Measurements from ENCODE around the gene TNFRSF8. TPM values are rescaled to one million over a fixed set of nuclear protein-coding genes. Genes with fewer than 3 reads are reported as not detected.

The TNFRSF8 gene
- total RNA-seq, 1 experiment from 2014 or later = 2.9 TPM

DNA sequence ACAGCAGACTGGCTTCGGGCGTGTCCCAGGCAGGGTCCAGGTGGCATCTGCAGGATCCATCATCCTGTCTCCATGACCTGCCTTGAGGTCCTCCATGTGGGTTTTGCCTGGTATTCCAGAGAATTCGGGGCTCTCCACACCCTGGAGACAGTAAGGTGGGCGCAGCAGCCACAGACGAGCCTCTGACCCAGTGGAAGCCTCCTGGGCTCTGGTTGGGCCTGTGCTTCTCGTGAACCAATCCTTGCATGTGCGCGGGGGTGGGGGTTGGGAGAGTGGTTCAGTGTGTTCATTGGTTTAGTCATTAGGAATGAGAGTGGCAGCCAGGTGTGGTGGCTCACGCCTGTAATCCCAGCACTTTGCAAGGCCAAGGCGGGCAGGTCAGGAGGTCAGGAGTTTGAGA lies 71.6 kb downstream of the TNFRSF8 start:
- no peak overlapping the region for H4K5ac ChIP-seq (ENCODE audit: insufficient read length, low read depth, low read length)
- Mint-ChIP-seq H3K36me3 (ENCODE audit: insufficient read depth in 1 of 3, low read depth in 3 of 3) (no peaks in the 10 kb centered on the region; a peak in 1 of 7 replicates), H3K27ac (no peak overlapping the region), H3K27me3 (ENCODE audit: low read depth) (no peaks in the 10 kb centered on the region), H3K4me1 (no peaks in the 10 kb centered on the region; a peak in 1 of 4 replicates), H3K4me3 (no peak overlapping the region), H3K9me3 (no peaks in the 10 kb centered on the region)
- TF ChIP-seq CTCF (conservative IDR thresholded peaks at IDR 0.05) = no peak
- no peaks in the 10 kb centered on the region for H3K79me2 ChIP-seq (ENCODE audit: insufficient read depth, low read length)
- no peak overlapping the region for H2BK20ac ChIP-seq (ENCODE audit: low read depth, low read length, poor library complexity, severe bottlenecking)
- no peak overlapping the region for H2BK120ac ChIP-seq (ENCODE audit: low read depth, low read length, poor library complexity, severe bottlenecking)
- WGBS (ENCODE audit: extremely low coverage, insufficient read length, low lambda C conversion rate) = no CpG with 5 or more reads among the region's 10 CpGs
- H3K79me1 ChIP-seq (ENCODE audit: insufficient read depth, low read depth, low read length, poor library complexity, severe bottlenecking) = no peaks in the 10 kb centered on the region
- H2BK12ac ChIP-seq (ENCODE audit: insufficient read length, low read depth, low read length) = no peak overlapping the region
- H3K27ac ChIP-seq (ENCODE audit: insufficient read length, low read depth, low read length) = no peak overlapping the region
- H3K4me1 ChIP-seq (ENCODE audit: insufficient read depth, low read length) = no peaks in the 10 kb centered on the region
- no peak overlapping the region for H3K4me2 ChIP-seq (ENCODE audit: insufficient read depth, insufficient read length, low read length)
- H2BK5ac ChIP-seq (ENCODE audit: insufficient read length, low read length) = no peak overlapping the region
- no peak overlapping the region for H2AK5ac ChIP-seq (ENCODE audit: insufficient read length, low read length)
- no peak overlapping the region for H3K23ac ChIP-seq (ENCODE audit: insufficient read length, low read depth, low read length)
- no peak overlapping the region for H3T11ph ChIP-seq (ENCODE audit: low read length)
- H3K56ac ChIP-seq (ENCODE audit: insufficient read length, low read depth, low read length) = no peak overlapping the region
- no peak overlapping the region for H3K4ac ChIP-seq (ENCODE audit: low read depth, low read length)
- H3K9me3 ChIP-seq (ENCODE audit: control insufficient read depth, low read depth, low read length) = no peaks in the 10 kb centered on the region
- H4K91ac ChIP-seq (ENCODE audit: insufficient read length, low read depth, low read length) = no peak overlapping the region
- no peaks in the 10 kb centered on the region for H4K20me1 ChIP-seq (ENCODE audit: control insufficient read depth, insufficient read depth, insufficient read length)
- no peak overlapping the region for H3K9ac ChIP-seq (ENCODE audit: extremely low read depth, insufficient read length, low read length)
- H2AFZ ChIP-seq (ENCODE audit: low read length) = no peak overlapping the region
- H3K27me3 ChIP-seq (ENCODE audit: insufficient read depth, low read length) = no peaks in the 10 kb centered on the region
- no peaks in the 10 kb centered on the region for H3K23me2 ChIP-seq (ENCODE audit: insufficient read length, low read depth, low read length, poor library complexity, severe bottlenecking)
- DNase-seq = no peak
- H3K18ac ChIP-seq (ENCODE audit: insufficient read length, low read depth, low read length) = no peak overlapping the region
- H4K8ac ChIP-seq (replicated peaks; ENCODE audit: insufficient read length, low read depth, low read length) = no peak overlapping the region
- H3K14ac ChIP-seq (ENCODE audit: insufficient read depth, low read length) = no peak overlapping the region
- no peak overlapping the region for H2BK15ac ChIP-seq (ENCODE audit: low read depth, low read length)
